WTC11 (cell line): ENCODE results near the gene DNASE2B. TPM values are rescaled to one million over a fixed set of nuclear protein-coding genes. Genes with fewer than 3 reads are reported as not detected.

ENCODE experiments used
- ATAC-seq: fragments of 200-7000 bp; cut with Tn5 transposase; 2 replicates; pipeline ENCODE4 v1.10.0; 2021; ENCODE audit warnings: mild to moderate bottlenecking, moderate library complexity
- CTCF ChIA-PET: fragments of 300-600 bp; sonication (Branson Sonifier 250); formaldehyde crosslinking; loops from one replicate; lab custom pipeline; 2021; ENCODE audit warnings: antibody characterized with exemption; lab: Charles Lee
- POLR2A ChIA-PET: fragments of 350-600 bp; sonication (Branson Sonifier 250); formaldehyde crosslinking; loops from one replicate; lab custom pipeline; 2021; ENCODE audit warnings: antibody characterized with exemption; lab: Charles Lee
- DNase-seq: peaks from one replicate; pipeline ENCODE4 v3.0.0; 2021; ENCODE audit warnings: low spot score
- H3K27ac Mint-ChIP-seq: 2 replicates; pipeline ENCODE4 v1.8.0; 2021; ENCODE audit warnings: mixed read lengths
- H3K27me3 Mint-ChIP-seq: 2 replicates; pipeline ENCODE4 v1.8.0; 2021; ENCODE audit warnings: low read depth, mild to moderate bottlenecking, moderate library complexity, mixed read lengths
- H3K36me3 Mint-ChIP-seq: 2 replicates; pipeline ENCODE4 v1.8.0; 2021; ENCODE audit warnings: mixed read lengths
- H3K4me1 Mint-ChIP-seq: 2 replicates; pipeline ENCODE4 v1.8.0; 2022; ENCODE audit warnings: mixed read lengths
- H3K4me3 Mint-ChIP-seq: 2 replicates; pipeline ENCODE4 v1.8.0; 2021; ENCODE audit warnings: mild to moderate bottlenecking, moderate library complexity, mixed read lengths
- H3K9me3 Mint-ChIP-seq: 2 replicates; pipeline ENCODE4 v1.8.0; 2021; ENCODE audit warnings: mixed read lengths
- FOXK1 ChIP-seq: sonication (generic); formaldehyde crosslinking; IDR thresholded peaks from 2 replicates; pipeline ENCODE4 v1.8.0; 2022; ENCODE audit warnings: mild to moderate bottlenecking, moderate library complexity, missing genetic modification reagents
- IRF2 ChIP-seq: sonication (generic); formaldehyde crosslinking; IDR thresholded peaks from 2 replicates; pipeline ENCODE4 v1.8.0; 2022; ENCODE audit warnings: low read depth, missing genetic modification reagents, borderline replicate concordance
- NR2C2 ChIP-seq: sonication (generic); formaldehyde crosslinking; IDR thresholded peaks from 2 replicates; pipeline ENCODE4 v1.8.0; 2022; ENCODE audit warnings: mild to moderate bottlenecking, missing genetic modification reagents
- NR3C1 ChIP-seq: sonication (generic); formaldehyde crosslinking; conservative IDR thresholded peaks from 2 replicates; pipeline ENCODE4 v1.8.1; 2023; ENCODE audit warnings: low read depth, mild to moderate bottlenecking, missing genetic modification reagents
- PRRX2 ChIP-seq: fragments of 250-450 bp; sonication (Bioruptor Pico); IDR thresholded peaks from 2 replicates; pipeline ENCODE4 v1.8.0; 2021; ENCODE audit warnings: mild to moderate bottlenecking
- TEAD4 ChIP-seq: sonication (generic); formaldehyde crosslinking; IDR thresholded peaks from 2 replicates; pipeline ENCODE4 v1.8.0; 2022; ENCODE audit warnings: mild to moderate bottlenecking, missing genetic modification reagents
- ZBTB21 ChIP-seq: sonication (generic); formaldehyde crosslinking; IDR thresholded peaks from 2 replicates; pipeline ENCODE4 v1.8.1; 2023; ENCODE audit warnings: mild to moderate bottlenecking, missing genetic modification reagents, borderline replicate concordance
- ZNF232 ChIP-seq: sonication (generic); formaldehyde crosslinking; IDR thresholded peaks from 2 replicates; pipeline ENCODE4 v1.8.0; 2022; ENCODE audit warnings: mild to moderate bottlenecking, missing genetic modification reagents
- total RNA-seq: library from RNA; stranded (reverse); gene quantifications from 3 replicates; pipeline ENCODE4 v1.2.3, GENCODE V29; 2021
- TF ChIP-seq, protein P1 (sequence below): sonication (generic); formaldehyde crosslinking; IDR thresholded peaks from 2 replicates; pipeline ENCODE4 v1.8.0; 2023; ENCODE audit warnings: mild to moderate bottlenecking, missing genetic modification reagents
- TF ChIP-seq, protein P2 (sequence below): sonication (generic); formaldehyde crosslinking; IDR thresholded peaks from 2 replicates; pipeline ENCODE4 v1.8.1; 2022; ENCODE audit warnings: mild to moderate bottlenecking, missing genetic modification reagents, moderate library complexity, borderline replicate concordance
- TF ChIP-seq, protein P3 (sequence below): fragments of 250-450 bp; sonication (Bioruptor Pico); IDR thresholded peaks from 2 replicates; pipeline ENCODE4 v2.1.2; 2022; ENCODE audit warnings: mild to moderate bottlenecking, moderate library complexity
- TF ChIP-seq, protein P4 (sequence below): sonication (generic); formaldehyde crosslinking; conservative IDR thresholded peaks from 2 replicates; pipeline ENCODE4 v1.8.1; 2023; ENCODE audit warnings: mild to moderate bottlenecking, low read depth, missing genetic modification reagents, moderate library complexity
- TF ChIP-seq, protein P5 (sequence below): sonication (generic); formaldehyde crosslinking; IDR thresholded peaks from 2 replicates; pipeline ENCODE4 v1.8.0; 2022; ENCODE audit warnings: mild to moderate bottlenecking, missing genetic modification reagents
- TF ChIP-seq, protein P6 (sequence below): sonication (generic); formaldehyde crosslinking; IDR thresholded peaks from 2 replicates; pipeline ENCODE4 v1.8.0; 2022; ENCODE audit warnings: mild to moderate bottlenecking, missing genetic modification reagents
- TF ChIP-seq, protein P7 (sequence below): sonication (generic); formaldehyde crosslinking; IDR thresholded peaks from 2 replicates; pipeline ENCODE4 v1.8.0; 2023; ENCODE audit warnings: missing genetic modification reagents, mild to moderate bottlenecking, borderline replicate concordance
- TF ChIP-seq, protein P8 (sequence below): sonication (generic); formaldehyde crosslinking; IDR thresholded peaks from 2 replicates; pipeline ENCODE4 v1.8.1; 2022; ENCODE audit warnings: low read depth, missing genetic modification reagents, borderline replicate concordance

The DNASE2B gene
- total RNA-seq, 1 experiment from 2014 or later: 0.15 TPM

DNA sequence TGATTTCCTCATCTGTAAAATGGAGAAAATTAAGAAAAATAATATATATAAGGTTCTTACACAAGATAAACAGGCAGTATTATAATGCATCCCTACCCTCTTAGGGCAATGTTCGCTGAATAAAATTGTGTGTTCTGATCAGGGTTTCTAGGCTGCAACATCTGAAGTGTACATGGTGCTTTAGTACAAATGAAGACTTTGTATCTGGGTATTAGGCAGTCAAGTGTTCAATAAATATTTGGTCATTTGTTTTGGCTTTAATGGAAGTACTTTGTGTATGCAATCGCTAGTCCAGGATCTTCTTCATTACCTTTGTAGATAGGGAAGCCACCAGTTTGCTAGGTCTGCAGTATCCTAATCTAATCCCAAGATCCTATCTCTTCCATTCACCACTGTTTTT is 28.1 kb downstream of the DNASE2B start:
- ChIA-PET POLR2A (no interaction called here), CTCF (interaction anchor here (0.7 kb wide), 1 partner anchor 60 kb away, joined by 6 read pairs; no protein-coding TSS in a partner anchor)
- Mint-ChIP-seq H3K4me1 (no peaks in the 10 kb centered on the region), H3K4me3 (no peak overlapping the region), H3K9me3 (peaks cover 17% of the 10 kb centered on the region), H3K36me3 (no peaks in the 10 kb centered on the region), H3K27ac (no peak overlapping the region), H3K27me3 (no peaks in the 10 kb centered on the region; the same call in 1 of the 2 replicates)
- DNase-seq (no peak), ATAC-seq (no peak)
- TF ChIP-seq, protein P1, sequence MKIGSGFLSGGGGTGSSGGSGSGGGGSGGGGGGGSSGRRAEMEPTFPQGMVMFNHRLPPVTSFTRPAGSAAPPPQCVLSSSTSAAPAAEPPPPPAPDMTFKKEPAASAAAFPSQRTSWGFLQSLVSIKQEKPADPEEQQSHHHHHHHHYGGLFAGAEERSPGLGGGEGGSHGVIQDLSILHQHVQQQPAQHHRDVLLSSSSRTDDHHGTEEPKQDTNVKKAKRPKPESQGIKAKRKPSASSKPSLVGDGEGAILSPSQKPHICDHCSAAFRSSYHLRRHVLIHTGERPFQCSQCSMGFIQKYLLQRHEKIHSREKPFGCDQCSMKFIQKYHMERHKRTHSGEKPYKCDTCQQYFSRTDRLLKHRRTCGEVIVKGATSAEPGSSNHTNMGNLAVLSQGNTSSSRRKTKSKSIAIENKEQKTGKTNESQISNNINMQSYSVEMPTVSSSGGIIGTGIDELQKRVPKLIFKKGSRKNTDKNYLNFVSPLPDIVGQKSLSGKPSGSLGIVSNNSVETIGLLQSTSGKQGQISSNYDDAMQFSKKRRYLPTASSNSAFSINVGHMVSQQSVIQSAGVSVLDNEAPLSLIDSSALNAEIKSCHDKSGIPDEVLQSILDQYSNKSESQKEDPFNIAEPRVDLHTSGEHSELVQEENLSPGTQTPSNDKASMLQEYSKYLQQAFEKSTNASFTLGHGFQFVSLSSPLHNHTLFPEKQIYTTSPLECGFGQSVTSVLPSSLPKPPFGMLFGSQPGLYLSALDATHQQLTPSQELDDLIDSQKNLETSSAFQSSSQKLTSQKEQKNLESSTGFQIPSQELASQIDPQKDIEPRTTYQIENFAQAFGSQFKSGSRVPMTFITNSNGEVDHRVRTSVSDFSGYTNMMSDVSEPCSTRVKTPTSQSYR: no peak
- TF ChIP-seq, protein P2, sequence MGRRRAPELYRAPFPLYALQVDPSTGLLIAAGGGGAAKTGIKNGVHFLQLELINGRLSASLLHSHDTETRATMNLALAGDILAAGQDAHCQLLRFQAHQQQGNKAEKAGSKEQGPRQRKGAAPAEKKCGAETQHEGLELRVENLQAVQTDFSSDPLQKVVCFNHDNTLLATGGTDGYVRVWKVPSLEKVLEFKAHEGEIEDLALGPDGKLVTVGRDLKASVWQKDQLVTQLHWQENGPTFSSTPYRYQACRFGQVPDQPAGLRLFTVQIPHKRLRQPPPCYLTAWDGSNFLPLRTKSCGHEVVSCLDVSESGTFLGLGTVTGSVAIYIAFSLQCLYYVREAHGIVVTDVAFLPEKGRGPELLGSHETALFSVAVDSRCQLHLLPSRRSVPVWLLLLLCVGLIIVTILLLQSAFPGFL (CRISPR knock-in tag): no peak
- TF ChIP-seq ZBTB21 (CRISPR knock-in tag) (no peak), ZNF232 (CRISPR knock-in tag) (no peak), NR3C1 (CRISPR knock-in tag) (no peak), IRF2 (CRISPR knock-in tag) (no peak), PRRX2 (CRISPR knock-in tag) (no peak)
- TF ChIP-seq, protein P3, sequence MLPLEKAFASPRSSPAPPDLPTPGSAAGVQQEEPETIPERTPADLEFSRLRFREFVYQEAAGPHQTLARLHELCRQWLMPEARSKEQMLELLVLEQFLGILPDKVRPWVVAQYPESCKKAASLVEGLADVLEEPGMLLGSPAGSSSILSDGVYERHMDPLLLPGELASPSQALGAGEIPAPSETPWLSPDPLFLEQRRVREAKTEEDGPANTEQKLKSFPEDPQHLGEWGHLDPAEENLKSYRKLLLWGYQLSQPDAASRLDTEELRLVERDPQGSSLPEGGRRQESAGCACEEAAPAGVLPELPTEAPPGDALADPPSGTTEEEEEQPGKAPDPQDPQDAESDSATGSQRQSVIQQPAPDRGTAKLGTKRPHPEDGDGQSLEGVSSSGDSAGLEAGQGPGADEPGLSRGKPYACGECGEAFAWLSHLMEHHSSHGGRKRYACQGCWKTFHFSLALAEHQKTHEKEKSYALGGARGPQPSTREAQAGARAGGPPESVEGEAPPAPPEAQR (CRISPR knock-in tag): no peak
- TF ChIP-seq, protein P4, sequence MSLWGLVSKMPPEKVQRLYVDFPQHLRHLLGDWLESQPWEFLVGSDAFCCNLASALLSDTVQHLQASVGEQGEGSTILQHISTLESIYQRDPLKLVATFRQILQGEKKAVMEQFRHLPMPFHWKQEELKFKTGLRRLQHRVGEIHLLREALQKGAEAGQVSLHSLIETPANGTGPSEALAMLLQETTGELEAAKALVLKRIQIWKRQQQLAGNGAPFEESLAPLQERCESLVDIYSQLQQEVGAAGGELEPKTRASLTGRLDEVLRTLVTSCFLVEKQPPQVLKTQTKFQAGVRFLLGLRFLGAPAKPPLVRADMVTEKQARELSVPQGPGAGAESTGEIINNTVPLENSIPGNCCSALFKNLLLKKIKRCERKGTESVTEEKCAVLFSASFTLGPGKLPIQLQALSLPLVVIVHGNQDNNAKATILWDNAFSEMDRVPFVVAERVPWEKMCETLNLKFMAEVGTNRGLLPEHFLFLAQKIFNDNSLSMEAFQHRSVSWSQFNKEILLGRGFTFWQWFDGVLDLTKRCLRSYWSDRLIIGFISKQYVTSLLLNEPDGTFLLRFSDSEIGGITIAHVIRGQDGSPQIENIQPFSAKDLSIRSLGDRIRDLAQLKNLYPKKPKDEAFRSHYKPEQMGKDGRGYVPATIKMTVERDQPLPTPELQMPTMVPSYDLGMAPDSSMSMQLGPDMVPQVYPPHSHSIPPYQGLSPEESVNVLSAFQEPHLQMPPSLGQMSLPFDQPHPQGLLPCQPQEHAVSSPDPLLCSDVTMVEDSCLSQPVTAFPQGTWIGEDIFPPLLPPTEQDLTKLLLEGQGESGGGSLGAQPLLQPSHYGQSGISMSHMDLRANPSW (CRISPR knock-in tag): no peak
- TF ChIP-seq, protein P5, sequence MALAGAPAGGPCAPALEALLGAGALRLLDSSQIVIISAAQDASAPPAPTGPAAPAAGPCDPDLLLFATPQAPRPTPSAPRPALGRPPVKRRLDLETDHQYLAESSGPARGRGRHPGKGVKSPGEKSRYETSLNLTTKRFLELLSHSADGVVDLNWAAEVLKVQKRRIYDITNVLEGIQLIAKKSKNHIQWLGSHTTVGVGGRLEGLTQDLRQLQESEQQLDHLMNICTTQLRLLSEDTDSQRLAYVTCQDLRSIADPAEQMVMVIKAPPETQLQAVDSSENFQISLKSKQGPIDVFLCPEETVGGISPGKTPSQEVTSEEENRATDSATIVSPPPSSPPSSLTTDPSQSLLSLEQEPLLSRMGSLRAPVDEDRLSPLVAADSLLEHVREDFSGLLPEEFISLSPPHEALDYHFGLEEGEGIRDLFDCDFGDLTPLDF (CRISPR knock-in tag): no peak
- TF ChIP-seq, protein P6, sequence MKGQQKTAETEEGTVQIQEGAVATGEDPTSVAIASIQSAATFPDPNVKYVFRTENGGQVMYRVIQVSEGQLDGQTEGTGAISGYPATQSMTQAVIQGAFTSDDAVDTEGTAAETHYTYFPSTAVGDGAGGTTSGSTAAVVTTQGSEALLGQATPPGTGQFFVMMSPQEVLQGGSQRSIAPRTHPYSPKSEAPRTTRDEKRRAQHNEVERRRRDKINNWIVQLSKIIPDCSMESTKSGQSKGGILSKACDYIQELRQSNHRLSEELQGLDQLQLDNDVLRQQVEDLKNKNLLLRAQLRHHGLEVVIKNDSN (CRISPR knock-in tag): no peak

DNA sequence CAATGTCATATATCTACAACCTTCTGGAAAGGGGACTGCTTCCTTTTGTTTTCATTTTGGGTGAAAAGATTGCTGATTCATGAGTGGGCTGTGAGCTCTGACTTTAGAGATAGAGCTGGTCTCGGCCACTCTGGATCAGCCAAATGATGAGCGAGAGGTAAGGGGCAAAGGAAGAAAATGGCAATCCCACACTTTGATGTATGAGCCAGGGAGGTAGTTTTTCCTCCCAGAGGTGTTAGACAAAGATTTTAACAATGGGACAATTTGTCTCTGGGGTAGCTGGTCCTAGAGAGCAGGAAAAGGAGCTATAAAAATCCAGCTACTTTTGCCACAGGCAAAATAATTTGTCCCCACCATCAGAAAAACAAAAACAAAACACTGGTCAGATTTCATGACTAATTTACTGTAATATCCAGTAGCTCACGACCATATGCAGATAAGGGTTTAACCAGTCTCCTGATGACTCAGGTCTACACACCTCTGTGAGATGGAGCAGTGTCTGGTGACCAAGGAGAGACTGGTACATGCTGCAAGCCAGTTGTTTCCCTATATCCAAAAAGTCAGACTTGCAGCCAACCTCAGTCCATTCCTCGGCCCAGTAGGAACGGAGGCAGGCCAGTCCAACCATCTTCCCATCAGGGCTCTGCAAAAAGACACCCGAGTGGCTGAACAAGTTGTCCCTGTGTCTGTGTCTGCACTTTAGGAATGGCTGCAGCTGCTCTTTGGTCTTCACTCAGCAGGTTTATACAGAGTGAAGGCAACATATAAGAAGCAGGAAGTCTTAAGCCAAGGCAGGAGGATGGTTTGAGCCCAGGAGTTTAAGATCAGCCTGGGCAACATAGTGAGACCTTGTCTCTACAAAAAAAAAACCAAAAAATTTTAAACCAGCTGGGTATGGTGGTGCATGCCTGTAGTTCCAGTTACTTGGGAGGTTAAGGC is 29.2 kb downstream of the DNASE2B start:
- Mint-ChIP-seq H3K27me3 (no peaks in the 10 kb centered on the region; the same call in 1 of the 2 replicates), H3K27ac (no peak overlapping the region), H3K4me3 (no peak overlapping the region), H3K4me1 (no peaks in the 10 kb centered on the region), H3K9me3 (peaks cover 17% of the 10 kb centered on the region), H3K36me3 (no peaks in the 10 kb centered on the region)
- no peak for ATAC-seq
- CTCF ChIA-PET: interaction anchor here (0.7 kb wide), 1 partner anchor 61 kb away, joined by 6 read pairs; no protein-coding TSS in a partner anchor
- no peak for DNase-seq
- POLR2A ChIA-PET: no interaction called here
- no peak for TF ChIP-seq TEAD4 (CRISPR knock-in tag)
- TF ChIP-seq NR2C2 (CRISPR knock-in tag): no peak
- TF ChIP-seq FOXK1 (CRISPR knock-in tag): no peak
- TF ChIP-seq, protein P7, sequence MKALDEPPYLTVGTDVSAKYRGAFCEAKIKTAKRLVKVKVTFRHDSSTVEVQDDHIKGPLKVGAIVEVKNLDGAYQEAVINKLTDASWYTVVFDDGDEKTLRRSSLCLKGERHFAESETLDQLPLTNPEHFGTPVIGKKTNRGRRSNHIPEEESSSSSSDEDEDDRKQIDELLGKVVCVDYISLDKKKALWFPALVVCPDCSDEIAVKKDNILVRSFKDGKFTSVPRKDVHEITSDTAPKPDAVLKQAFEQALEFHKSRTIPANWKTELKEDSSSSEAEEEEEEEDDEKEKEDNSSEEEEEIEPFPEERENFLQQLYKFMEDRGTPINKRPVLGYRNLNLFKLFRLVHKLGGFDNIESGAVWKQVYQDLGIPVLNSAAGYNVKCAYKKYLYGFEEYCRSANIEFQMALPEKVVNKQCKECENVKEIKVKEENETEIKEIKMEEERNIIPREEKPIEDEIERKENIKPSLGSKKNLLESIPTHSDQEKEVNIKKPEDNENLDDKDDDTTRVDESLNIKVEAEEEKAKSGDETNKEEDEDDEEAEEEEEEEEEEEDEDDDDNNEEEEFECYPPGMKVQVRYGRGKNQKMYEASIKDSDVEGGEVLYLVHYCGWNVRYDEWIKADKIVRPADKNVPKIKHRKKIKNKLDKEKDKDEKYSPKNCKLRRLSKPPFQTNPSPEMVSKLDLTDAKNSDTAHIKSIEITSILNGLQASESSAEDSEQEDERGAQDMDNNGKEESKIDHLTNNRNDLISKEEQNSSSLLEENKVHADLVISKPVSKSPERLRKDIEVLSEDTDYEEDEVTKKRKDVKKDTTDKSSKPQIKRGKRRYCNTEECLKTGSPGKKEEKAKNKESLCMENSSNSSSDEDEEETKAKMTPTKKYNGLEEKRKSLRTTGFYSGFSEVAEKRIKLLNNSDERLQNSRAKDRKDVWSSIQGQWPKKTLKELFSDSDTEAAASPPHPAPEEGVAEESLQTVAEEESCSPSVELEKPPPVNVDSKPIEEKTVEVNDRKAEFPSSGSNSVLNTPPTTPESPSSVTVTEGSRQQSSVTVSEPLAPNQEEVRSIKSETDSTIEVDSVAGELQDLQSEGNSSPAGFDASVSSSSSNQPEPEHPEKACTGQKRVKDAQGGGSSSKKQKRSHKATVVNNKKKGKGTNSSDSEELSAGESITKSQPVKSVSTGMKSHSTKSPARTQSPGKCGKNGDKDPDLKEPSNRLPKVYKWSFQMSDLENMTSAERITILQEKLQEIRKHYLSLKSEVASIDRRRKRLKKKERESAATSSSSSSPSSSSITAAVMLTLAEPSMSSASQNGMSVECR (CRISPR knock-in tag): no peak
- TF ChIP-seq, protein P8, sequence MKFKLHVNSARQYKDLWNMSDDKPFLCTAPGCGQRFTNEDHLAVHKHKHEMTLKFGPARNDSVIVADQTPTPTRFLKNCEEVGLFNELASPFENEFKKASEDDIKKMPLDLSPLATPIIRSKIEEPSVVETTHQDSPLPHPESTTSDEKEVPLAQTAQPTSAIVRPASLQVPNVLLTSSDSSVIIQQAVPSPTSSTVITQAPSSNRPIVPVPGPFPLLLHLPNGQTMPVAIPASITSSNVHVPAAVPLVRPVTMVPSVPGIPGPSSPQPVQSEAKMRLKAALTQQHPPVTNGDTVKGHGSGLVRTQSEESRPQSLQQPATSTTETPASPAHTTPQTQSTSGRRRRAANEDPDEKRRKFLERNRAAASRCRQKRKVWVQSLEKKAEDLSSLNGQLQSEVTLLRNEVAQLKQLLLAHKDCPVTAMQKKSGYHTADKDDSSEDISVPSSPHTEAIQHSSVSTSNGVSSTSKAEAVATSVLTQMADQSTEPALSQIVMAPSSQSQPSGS (CRISPR knock-in tag): no peak
